ENCODE data around the gene ACADVL. TPM values are rescaled to one million over a fixed set of nuclear protein-coding genes. Genes with fewer than 3 reads are reported as not detected.
A peak's percentile ranks its signal among the peaks of the same experiment; 100 is the strongest.

Gene ACADVL
- total RNA-seq, 6 experiments from 2014 or later = 378 to 463 (median 405) TPM

DNA sequence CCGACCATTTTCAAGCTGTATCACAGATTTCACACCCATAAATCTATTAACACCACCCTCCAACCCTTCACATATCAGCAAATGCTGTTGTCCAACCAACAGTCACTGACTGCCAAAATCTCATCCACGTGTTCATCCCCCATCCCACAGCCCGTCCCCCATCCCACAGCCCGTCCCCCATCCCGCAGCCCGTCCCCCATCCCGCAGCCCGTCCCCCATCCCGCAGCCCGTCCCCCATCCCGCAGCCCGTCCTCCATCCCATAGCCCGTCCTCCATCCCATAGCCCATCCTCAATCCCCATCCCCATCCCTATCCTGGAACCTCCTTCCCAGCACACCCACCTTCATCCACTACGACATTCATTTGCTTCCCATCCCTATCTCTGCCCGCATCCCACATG lies 14.2 kb upstream of the ACADVL start:
- Mint-ChIP-seq H3K9me3 (no peaks in the 10 kb centered on the region), H3K27me3 (ENCODE audit: insufficient read depth) (peaks cover 3% of the 10 kb centered on the region; the same call in 1 of the 2 replicates), H3K27ac (peak overlapping the region; percentile 87), H3K36me3 (ENCODE audit: low read depth) (peaks cover 17% of the 10 kb centered on the region; the same call in 1 of the 2 replicates), H3K4me1 (ENCODE audit: low read depth) (peaks cover 30% of the 10 kb centered on the region), H3K4me3 (peak overlapping the region; percentile 76)
- no peak for DNase-seq
- no peak for TF ChIP-seq CTCF (IDR thresholded peaks at IDR 0.05)

DNA sequence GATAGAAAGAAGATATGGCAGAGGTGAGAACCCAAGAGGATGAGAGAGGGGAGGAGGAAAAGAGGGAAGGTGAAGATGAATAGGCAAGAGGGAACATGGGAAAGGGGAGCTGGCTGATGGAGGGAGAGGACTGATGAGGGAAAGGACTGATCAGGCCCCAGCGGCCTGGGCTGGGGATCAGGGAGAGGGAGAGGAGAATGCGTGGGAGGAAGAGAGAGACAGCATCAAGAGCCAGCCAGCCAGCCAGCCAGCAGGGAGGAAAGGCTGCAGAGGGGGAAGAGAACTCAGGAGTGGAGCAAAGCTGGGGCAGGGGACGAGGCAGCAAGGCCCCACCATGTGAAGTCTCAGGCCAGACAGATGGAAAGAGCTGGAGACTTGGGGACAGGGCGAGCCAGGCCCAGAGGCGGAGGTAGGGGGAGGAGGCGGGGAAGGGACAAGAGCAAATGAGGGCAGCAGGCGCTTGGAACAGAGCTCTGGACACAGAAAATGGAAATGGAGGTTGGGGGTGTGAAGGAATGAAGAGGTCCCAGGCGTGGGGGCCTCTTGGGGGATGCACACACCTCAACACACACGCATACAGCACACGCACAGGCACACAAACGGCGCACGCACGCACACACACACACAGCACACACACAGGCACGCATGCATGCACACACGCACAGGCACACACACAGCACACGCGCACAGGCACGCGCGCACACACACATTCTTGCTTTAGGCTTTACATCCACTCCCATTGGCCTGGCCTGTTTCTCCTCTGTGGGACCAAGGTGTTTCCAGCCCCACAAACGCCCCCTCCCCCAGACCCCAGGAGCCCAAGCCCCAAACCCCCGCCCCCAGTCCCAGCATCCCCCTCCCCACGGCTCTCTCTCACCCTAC lies 12.4 kb upstream of the ACADVL start:
- H3K27me3 Mint-ChIP-seq (ENCODE audit: insufficient read depth) = peaks cover 2% of the 10 kb centered on the region; the same call in 1 of the 2 replicates
- TF ChIP-seq CTCF (IDR thresholded peaks at IDR 0.05) = no peak
- H3K9me3 Mint-ChIP-seq = no peaks in the 10 kb centered on the region
- peak overlapping the region; percentile 9; the same call in 1 of the 2 replicates for H3K27ac Mint-ChIP-seq
- H3K4me1 Mint-ChIP-seq (ENCODE audit: low read depth) = peaks cover 38% of the 10 kb centered on the region
- H3K4me3 Mint-ChIP-seq = no peak overlapping the region
- H3K36me3 Mint-ChIP-seq (ENCODE audit: low read depth) = peaks cover 13% of the 10 kb centered on the region; the same call in 1 of the 2 replicates
- DNase-seq = no peak

- no peak for DNase-seq
- TF ChIP-seq CTCF (IDR thresholded peaks at IDR 0.05) = no peak
- Mint-ChIP-seq H3K4me1 (ENCODE audit: low read depth) (peaks cover 40% of the 10 kb centered on the region), H3K27me3 (ENCODE audit: insufficient read depth) (peaks cover 2% of the 10 kb centered on the region; the same call in 1 of the 2 replicates), H3K36me3 (ENCODE audit: low read depth) (peaks cover 7% of the 10 kb centered on the region; the same call in 1 of the 2 replicates), H3K27ac (no peak overlapping the region), H3K4me3 (no peak overlapping the region), H3K9me3 (no peaks in the 10 kb centered on the region)
These were observed 11.6 kb upstream of the ACADVL start for GRCh38 chr17:7208027-7208571.

DNA sequence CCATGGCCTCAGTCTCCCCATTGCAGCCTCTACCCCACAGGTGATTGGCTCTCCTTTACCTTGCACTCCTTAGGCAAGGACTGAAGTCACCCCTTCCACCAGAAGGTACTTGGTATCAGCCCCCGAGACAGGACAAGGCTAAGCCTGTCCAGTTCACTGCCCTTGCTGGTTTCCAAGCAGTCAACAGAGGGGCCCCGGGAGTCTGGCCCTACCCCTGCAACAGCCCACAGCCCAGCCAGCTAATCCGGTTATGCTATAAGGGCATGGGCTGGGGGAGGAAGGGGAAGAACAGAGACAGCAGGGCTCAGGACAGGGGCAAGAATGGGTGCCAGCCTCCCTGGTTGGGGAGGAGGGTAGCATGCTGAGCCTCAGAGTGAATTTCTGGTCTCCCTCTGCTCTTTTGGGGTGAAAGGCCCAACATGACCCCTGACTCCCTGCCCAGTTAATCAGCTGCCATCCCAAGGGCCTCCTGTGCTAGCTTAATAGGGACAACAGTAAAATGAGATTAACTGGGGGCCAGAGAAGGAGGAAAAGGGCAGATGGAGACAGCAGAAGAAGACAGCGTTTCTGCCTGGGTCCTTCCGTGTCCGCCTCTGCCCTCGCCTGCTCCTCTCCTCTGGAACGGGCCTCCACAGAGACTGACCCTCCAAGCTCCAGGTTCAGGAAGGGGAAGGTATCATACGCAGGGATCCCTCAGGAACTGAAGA lies 10.8 kb upstream of the ACADVL start:
- no peaks in the 10 kb centered on the region for H3K9me3 Mint-ChIP-seq
- no peak for DNase-seq
- no peak overlapping the region for H3K4me3 Mint-ChIP-seq
- TF ChIP-seq CTCF (IDR thresholded peaks at IDR 0.05) = no peak
- H3K27ac Mint-ChIP-seq = no peak overlapping the region
- H3K27me3 Mint-ChIP-seq (ENCODE audit: insufficient read depth) = peaks cover 2% of the 10 kb centered on the region
- H3K36me3 Mint-ChIP-seq (ENCODE audit: low read depth) = peaks cover 9% of the 10 kb centered on the region
- peaks cover 48% of the 10 kb centered on the region for H3K4me1 Mint-ChIP-seq (ENCODE audit: low read depth)

GRCh38 chr17:7211491-7212273 lies 8.1 kb upstream of the ACADVL start:
- Mint-ChIP-seq H3K27me3 (ENCODE audit: insufficient read depth) (peaks cover 9% of the 10 kb centered on the region), H3K9me3 (no peaks in the 10 kb centered on the region), H3K4me3 (peak overlapping the region; percentile 6; the same call in 1 of the 2 replicates), H3K27ac (peak overlapping the region; percentile 27), H3K4me1 (ENCODE audit: low read depth) (peaks cover 59% of the 10 kb centered on the region), H3K36me3 (ENCODE audit: low read depth) (peaks cover 7% of the 10 kb centered on the region)
- no peak for DNase-seq
- no peak for TF ChIP-seq CTCF (IDR thresholded peaks at IDR 0.05)

Measured in HFFc6 (cell line).